ENCODE measurements around the gene CDK7. TPM values are rescaled to one million over a fixed set of nuclear protein-coding genes. Genes with fewer than 3 reads are reported as not detected.
A peak's percentile ranks its signal among the peaks of the same experiment; 100 is the strongest.

The CDK7 gene
- total and polyA plus RNA-seq, 9 of the 15 experiments (the other 6 are each of a cell fraction or from before 2014, with no cell fraction given) = 41.7 to 143 (median 65.3) TPM

DNA sequence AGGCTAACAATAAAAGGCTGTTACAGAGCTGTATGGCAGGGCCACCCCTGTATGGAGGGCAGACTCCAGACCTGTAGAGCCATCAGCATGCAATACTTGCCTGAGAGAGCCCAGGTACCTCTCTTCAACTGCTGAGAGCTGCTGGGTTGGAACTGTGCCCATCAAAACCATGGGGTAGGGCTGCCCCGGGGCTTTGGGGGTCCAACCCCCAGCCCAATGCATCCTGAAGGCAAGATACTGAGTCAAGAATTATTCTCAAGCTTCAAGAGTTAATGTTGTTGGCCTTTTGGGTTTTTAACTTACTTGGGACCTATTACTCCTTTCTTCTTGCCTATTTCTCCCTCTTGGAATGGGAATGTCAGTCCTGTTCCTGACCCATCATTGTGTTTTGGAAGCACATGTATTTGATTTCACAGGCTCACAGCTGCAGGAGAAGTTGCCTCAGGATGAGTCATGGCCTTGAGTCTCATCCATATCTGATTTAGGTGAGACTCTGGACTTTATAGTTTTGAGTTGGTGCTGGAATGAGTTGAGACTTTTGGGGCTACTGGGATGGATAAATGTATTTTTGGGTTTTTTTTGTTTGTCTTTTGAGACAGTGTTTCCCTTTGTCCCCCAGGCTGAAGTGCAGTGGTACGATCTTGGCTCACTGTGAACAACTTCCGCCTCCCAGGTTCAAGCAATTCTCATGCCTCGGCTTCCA, 21.0 kb upstream of the CDK7 start (continued):
- TF ChIP-seq, protein P1, sequence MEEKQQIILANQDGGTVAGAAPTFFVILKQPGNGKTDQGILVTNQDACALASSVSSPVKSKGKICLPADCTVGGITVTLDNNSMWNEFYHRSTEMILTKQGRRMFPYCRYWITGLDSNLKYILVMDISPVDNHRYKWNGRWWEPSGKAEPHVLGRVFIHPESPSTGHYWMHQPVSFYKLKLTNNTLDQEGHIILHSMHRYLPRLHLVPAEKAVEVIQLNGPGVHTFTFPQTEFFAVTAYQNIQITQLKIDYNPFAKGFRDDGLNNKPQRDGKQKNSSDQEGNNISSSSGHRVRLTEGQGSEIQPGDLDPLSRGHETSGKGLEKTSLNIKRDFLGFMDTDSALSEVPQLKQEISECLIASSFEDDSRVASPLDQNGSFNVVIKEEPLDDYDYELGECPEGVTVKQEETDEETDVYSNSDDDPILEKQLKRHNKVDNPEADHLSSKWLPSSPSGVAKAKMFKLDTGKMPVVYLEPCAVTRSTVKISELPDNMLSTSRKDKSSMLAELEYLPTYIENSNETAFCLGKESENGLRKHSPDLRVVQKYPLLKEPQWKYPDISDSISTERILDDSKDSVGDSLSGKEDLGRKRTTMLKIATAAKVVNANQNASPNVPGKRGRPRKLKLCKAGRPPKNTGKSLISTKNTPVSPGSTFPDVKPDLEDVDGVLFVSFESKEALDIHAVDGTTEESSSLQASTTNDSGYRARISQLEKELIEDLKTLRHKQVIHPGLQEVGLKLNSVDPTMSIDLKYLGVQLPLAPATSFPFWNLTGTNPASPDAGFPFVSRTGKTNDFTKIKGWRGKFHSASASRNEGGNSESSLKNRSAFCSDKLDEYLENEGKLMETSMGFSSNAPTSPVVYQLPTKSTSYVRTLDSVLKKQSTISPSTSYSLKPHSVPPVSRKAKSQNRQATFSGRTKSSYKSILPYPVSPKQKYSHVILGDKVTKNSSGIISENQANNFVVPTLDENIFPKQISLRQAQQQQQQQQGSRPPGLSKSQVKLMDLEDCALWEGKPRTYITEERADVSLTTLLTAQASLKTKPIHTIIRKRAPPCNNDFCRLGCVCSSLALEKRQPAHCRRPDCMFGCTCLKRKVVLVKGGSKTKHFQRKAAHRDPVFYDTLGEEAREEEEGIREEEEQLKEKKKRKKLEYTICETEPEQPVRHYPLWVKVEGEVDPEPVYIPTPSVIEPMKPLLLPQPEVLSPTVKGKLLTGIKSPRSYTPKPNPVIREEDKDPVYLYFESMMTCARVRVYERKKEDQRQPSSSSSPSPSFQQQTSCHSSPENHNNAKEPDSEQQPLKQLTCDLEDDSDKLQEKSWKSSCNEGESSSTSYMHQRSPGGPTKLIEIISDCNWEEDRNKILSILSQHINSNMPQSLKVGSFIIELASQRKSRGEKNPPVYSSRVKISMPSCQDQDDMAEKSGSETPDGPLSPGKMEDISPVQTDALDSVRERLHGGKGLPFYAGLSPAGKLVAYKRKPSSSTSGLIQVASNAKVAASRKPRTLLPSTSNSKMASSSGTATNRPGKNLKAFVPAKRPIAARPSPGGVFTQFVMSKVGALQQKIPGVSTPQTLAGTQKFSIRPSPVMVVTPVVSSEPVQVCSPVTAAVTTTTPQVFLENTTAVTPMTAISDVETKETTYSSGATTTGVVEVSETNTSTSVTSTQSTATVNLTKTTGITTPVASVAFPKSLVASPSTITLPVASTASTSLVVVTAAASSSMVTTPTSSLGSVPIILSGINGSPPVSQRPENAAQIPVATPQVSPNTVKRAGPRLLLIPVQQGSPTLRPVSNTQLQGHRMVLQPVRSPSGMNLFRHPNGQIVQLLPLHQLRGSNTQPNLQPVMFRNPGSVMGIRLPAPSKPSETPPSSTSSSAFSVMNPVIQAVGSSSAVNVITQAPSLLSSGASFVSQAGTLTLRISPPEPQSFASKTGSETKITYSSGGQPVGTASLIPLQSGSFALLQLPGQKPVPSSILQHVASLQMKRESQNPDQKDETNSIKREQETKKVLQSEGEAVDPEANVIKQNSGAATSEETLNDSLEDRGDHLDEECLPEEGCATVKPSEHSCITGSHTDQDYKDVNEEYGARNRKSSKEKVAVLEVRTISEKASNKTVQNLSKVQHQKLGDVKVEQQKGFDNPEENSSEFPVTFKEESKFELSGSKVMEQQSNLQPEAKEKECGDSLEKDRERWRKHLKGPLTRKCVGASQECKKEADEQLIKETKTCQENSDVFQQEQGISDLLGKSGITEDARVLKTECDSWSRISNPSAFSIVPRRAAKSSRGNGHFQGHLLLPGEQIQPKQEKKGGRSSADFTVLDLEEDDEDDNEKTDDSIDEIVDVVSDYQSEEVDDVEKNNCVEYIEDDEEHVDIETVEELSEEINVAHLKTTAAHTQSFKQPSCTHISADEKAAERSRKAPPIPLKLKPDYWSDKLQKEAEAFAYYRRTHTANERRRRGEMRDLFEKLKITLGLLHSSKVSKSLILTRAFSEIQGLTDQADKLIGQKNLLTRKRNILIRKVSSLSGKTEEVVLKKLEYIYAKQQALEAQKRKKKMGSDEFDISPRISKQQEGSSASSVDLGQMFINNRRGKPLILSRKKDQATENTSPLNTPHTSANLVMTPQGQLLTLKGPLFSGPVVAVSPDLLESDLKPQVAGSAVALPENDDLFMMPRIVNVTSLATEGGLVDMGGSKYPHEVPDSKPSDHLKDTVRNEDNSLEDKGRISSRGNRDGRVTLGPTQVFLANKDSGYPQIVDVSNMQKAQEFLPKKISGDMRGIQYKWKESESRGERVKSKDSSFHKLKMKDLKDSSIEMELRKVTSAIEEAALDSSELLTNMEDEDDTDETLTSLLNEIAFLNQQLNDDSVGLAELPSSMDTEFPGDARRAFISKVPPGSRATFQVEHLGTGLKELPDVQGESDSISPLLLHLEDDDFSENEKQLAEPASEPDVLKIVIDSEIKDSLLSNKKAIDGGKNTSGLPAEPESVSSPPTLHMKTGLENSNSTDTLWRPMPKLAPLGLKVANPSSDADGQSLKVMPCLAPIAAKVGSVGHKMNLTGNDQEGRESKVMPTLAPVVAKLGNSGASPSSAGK (IDR thresholded peaks at IDR 0.05) = peak; percentile 64; the same call in 1 of the 2 replicates
- TF ChIP-seq MYC (IDR thresholded peaks at IDR 0.05; ENCODE audit: low read depth, low read length) (peak; percentile 76), MYC (CRISPR knock-in tag; IDR thresholded peaks at IDR 0.05; ENCODE audit: borderline replicate concordance, low read depth) (no peak), GTF2F1 (IDR thresholded peaks at IDR 0.05; ENCODE audit: low read depth, low read length) (no peak), PCBP2 (IDR thresholded peaks at IDR 0.05; ENCODE audit: low read depth, low read length, poor library complexity, severe bottlenecking) (no peak), ZNF445 (CRISPR knock-in tag; IDR thresholded peaks at IDR 0.05; ENCODE audit: low read depth) (no peak), BRF1 (IDR thresholded peaks at IDR 0.05; ENCODE audit: borderline replicate concordance, extremely low read depth, insufficient read length) (no peak), ZBTB8A (IDR thresholded peaks at IDR 0.05; ENCODE audit: partially characterized antibody) (no peak), ZNF384 (IDR thresholded peaks at IDR 0.05; ENCODE audit: low read depth, low read length) (no peak), TEAD4 (IDR thresholded peaks at IDR 0.05; ENCODE audit: low read length) (peak; percentile 22; the same call in 1 of the 2 replicates), TEAD4 (CRISPR knock-in tag; IDR thresholded peaks at IDR 0.05; ENCODE audit: borderline replicate concordance) (no peak), SMARCE1 (IDR thresholded peaks at IDR 0.05) (peak; percentile 91)

All from K562 (cell line).